Endometrium (tissue), 2 donors: Measurements from ENCODE around the gene GAL3ST2.
"Not testable (repeated sequence)": the region's sequence is repeated elsewhere in the genome, so short reads cannot be mapped to it uniquely, and the experiment has no call there.

ENCODE experiments used
- FAIRE-seq: peaks from 2 replicates; lab custom pipeline; 2012; peaks lifted over from hg19 to GRCh38; lab: Jason Lieb, UNC
- donor health status: control.
- donor health status: control.

The GAL3ST2 gene

GRCh38 chr2:241795021-241795999 lies 18.7 kb downstream of the GAL3ST2 start:
- FAIRE-seq = no peak

DNA sequence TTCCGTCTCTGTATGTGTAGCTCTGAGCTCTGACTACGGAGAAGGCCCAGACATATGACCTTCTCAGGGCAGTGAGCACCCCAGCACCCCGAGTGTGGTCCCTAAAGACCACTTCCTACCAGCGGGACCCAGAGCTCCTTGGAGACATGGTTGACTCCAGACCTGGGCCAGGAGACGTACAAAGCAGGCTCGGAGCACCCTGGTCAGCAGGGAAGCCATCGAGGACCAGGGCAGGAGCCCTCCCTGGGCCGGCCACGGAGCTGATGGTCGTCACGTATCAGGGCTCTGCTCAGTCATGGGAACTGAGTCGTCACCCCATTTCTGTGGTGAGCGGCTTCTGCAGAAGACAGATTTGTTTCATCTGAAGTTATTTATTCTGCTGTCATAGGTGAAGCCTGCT lies 19.6 kb downstream of the GAL3ST2 start:
- no peak for FAIRE-seq

GRCh38 chr2:241796610-241797138 lies 20.1 kb downstream of the GAL3ST2 start:
- no peak for FAIRE-seq

DNA sequence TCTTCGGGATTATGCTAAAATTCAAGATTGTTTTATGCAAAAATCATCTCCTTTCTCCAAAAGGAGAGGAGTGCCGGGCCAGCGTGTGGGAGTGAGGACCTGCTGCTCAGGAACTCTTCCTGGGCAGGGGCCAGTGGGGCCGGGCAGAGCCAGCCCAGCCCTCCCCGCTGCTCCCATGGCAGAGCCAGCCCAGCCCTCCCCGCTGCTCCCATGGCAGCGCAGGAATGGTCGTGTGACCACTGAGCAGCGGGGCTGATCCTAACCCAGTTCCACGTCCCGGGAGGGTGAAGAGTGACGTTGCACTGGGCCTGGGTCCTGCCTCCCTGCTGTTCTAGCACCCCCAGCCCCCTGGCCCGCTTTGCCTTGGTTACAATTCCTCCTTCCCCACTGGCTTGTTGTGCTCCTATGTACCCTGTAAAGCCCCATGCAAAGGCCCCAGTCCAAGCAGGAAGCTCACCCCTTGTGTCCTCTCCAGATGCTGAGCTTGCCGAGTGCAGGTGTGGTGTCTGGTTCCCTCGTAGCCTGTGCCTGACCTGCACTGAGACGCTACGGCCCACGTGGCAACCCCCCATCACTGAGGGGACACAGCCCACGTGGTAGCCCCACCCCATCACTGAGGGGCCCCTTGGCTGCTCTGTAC lies 20.9 kb downstream of the GAL3ST2 start:
- FAIRE-seq = no peak

DNA sequence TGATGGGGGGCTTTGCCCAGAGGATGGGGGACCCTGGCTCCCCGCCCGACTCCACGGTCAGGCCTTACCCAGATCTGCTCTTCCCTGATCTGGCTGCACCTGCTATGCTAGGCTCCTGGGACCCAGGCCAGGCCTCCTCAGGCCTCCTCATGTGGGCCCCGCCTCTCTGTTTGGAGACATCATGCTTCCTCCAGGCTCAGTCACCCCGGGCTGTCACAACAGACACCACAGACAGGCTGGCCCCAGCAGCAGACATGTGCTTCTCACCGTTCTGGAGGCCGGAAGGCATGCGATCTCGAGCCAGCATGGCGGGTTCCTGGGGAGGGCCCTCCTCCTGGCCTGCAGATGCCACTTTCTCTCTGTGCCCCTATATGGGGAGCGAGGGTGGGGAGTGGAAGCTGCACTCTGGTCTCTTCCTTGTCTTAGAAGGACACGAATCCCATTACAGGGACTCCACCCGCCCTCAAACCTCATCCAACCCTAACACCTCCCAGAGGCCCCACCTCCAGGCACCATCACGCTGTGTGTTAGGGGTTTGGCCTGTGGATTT lies 21.5 kb downstream of the GAL3ST2 start:
- FAIRE-seq = no peak

- FAIRE-seq = no peak
These were observed 22.3 kb downstream of the GAL3ST2 start for GRCh38 chr2:241798631-241799521.

DNA sequence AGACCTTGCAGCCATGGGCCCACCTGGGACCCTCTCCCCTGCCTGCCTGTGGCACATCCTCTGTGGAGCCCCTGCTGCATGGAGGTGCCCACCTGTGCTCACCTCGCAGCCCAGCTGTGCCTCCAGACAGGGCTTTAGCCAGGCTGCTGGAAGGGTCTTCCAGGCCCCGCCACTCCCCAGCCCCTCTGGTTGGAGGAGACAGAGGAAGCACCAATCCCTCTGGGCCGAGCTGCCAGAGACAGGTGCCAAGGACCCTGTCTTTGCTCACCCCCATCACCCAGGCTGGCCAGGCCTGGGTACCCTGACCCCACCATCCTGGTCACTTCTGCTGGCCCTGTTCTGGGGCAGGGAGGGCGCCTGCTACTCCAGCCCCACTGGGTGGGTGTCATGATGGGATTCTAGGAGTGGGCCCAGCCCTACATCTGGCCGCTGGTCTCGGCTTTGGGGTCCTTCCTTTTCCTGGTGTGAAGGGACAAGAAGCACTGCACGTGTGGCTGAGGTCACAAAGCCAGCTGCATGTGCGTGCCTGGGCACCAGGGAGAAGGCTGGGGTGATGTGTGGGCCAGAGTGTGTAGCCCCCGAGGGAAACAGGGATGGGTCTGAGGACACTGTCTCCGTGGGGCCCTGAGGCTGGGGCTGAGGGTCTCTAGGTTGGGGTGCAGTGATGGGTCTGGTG lies 23.0 kb downstream of the GAL3ST2 start:
- FAIRE-seq = no peak

DNA sequence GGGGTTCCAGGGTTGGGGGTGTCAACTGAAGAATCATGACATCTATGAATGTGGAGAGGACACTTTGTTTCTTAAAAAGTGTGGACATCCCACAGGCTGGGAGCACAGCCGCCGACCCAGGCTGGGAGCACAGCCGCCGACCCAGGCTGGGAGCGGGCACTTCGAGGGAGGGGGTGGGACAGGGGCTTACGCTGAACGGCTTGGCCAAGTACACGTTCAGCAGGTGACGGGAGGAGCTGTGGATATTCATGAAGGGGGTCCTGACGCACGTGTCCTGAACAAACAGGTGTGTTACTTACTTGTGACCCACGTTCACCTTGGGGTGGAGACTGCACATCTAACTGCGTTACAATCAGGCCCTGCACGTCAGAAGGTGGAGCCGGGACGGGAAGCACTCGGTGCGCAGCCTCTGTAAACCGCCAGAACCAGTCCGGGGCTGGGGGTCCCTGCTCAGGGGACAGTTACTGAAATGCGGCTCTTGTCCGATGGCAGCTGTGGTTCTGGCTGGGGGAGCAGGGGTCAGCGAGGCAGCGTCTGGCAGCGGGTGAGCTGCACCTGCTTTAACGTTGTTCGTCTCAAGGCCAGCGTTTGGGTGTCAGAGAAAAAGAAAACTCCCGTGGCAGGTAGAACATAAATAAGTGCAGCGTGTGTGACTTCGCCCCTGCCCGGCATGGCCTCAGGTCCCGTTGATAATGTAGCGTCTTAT lies 23.7 kb downstream of the GAL3ST2 start:
- FAIRE-seq = not testable (repeated sequence)

GRCh38 chr2:241801611-241802420 lies 25.2 kb downstream of the GAL3ST2 start:
- no peak for FAIRE-seq

- FAIRE-seq = no peak
These were observed 26.0 kb downstream of the GAL3ST2 start for GRCh38 chr2:241802421-241803318.

DNA sequence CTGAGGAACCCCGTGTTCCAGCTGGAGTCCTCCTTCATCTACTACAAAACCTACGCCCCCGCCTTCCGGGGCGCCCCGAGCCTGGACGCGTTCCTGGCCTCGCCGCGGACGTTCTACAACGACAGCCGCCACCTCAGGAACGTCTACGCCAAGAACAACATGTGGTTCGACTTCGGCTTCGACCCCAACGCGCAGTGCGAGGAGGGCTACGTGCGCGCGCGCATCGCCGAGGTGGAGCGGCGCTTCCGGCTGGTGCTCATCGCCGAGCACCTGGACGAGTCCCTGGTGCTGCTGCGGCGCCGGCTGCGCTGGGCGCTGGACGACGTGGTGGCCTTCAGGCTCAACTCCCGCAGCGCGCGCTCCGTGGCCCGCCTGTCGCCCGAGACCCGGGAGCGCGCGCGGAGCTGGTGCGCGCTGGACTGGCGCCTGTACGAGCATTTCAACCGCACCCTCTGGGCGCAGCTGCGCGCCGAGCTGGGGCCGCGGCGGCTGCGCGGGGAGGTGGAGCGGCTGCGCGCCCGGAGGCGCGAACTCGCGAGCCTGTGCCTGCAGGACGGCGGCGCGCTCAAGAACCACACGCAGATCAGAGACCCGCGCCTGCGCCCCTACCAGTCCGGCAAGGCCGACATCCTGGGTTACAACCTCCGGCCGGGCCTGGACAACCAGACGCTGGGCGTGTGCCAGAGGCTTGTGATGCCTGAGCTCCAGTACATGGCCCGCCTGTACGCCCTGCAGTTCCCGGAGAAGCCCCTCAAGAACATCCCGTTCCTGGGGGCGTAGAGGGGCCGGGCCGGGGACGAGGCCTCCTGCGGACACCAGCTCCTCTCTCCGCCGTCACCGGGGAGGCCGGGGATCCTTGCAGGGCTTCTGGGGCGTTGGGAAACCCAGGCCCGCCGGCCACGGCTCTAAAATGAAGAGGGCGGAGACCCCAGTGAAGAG lies 27.0 kb downstream of the GAL3ST2 start:
- no peak for FAIRE-seq

GRCh38 chr2:241804326-241805229 lies 28.0 kb downstream of the GAL3ST2 start:
- no peak for FAIRE-seq

DNA sequence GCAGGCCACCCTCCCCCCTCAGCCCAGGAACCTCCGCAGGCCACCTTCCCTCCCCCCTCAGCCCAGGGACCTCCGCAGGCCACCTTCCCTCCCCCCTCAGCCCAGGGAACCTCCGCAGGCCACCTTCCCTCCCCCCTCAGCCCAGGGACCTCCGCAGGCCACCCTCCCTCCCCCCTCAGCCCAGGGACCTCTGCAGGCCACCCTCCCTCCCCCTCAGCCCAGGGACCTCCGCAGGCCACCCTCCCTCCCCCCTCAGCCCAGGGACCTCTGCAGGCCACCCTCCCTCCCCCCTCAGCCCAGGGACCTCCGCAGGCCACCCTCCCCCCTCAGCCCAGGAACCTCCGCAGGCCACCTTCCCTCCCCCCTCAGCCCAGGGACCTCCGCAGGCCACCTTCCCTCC lies 29.6 kb downstream of the GAL3ST2 start:
- FAIRE-seq = not testable (repeated sequence)

- FAIRE-seq = no peak
These were observed 31.6 kb downstream of the GAL3ST2 start for GRCh38 chr2:241808051-241808720.

GRCh38 chr2:241808721-241809382 lies 32.2 kb downstream of the GAL3ST2 start, which contains the start of gene NEU4:
Gene NEU4 (plus strand): TSS chr2:241809193. CDS start chr2:241814485, 5,292 bp downstream.
- FAIRE-seq = no peak
